ENCODE measurements around the gene FBN1. TPM values are rescaled to one million over a fixed set of nuclear protein-coding genes. Genes with fewer than 3 reads are reported as not detected.

Gene FBN1
- total RNA-seq, 1 donor from 2014 or later = 808 TPM

DNA sequence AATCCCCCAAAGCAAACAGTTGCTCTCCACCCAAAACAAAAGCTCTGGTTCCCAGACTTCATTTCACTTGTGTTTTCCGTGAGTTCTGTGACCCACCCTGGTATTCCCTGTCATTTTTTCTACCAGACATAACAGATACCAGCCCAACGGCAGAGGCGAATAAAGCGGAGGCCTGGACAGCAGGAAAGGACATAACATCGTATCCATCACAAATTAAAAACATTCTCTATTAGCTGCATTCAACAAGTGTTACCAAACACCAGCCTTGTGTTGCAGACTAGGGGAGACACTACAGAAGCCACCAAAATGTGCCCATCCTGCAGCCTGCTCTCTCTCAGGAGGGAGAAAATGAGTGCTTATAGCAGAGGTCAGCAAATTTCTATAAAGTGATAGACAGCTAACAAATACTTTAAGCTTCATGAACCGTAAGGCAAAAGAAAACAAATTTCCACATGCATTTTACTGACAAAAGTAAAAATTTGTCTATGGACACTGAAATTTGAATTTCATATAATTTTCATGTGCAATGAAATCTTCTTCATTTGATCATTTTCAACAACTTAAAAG, 7.1 kb upstream of the FBN1 start:
- no peak for DNase-seq (ENCODE audit: low read depth)

DNA sequence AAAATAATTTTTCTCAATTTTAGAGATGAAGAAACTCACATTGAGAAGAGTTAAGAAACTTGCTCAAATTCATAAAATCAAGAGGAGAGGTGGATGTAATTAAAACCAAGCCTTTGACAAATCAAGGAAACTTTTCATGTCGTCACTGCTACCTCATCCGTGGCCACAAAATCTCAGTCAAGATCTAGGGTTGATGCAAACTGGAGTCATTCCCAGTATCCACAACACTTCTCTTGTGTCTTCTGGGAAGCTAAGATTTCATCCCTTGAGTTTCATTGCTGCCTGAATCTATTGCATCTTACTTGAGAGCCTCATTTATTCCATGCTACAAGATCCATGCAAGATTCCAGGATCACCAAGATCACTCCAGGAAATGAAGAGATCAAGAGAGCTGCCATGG, 5.4 kb upstream of the FBN1 start:
- no peak for DNase-seq (ENCODE audit: low read depth)

DNA sequence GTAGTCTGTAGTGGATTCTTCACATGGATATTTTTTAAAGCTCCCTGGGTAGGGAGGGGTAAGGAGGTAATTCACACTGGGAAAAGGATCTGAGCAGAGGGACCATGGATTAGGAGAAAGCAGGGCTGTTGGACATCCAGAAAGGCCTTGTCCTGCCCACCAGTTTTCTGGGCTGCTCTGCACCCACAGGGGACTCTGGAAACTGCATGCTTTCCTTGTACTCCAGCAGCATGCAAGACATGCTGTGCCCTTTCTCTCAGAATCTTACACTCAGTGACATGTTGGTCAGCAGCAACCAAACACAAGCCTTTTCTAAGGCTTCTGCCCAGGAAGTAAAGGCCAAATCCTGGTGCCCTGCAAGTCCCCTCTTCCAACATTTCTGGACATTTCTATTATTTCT, 2.5 kb upstream of the FBN1 start:
- peak; percentile 38 for DNase-seq (ENCODE audit: low read depth)

DNA sequence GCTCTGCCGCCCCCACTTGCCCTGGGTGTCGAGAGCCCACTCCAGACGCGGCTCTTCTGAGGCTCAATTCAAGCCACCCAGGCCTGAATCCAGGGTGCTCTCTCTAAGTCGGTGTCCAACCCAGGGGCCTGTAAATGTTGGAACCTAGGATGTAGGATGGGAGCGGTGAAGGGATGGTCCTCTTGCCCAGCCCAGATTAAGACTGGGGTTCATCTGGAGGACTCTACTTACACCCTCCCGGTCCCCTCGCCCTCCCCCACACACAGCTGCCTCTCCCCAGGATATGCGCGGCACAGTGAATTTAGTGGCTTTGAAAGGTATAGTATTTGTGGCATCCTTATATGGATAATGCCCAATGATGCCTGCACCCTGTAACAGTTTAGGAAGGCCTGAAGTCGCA, 822 bp upstream of the FBN1 start:
- no peak for DNase-seq (ENCODE audit: low read depth)

DNA sequence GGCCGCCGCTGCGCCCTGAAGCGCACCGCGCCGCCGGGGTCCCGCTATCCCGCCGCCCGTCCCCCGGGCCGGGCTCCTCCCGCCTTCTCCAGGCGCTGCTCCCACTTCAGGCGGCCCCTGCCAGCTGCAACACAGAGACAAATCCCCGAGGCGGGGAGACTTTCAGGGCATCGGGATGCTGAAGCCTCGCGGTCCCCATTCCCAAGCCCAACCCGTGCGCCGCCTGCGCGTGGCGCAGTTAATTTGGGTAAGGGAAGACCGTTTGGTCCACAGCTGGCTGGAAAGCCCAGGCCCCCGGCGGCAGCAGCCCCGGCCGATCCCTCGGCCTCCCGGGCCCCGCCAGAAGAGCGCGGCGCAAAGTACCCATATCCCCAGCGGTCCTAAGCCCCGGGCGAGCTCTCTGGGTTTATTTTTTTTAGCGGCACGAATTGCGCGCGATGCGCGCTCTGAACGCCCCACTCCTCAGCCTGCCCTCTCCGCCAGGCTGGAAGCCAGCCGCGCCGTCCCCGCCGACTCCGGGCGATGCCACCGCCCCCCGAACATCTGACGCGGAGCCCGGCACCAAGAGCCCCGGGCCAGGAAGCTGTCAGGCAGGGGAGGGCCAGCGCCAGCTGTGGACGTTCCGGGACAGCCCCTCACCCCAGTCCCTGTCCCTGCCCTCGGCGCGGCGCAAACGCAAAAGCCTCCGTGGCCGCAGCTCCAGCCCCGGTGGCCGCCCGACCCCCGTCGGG, 517 bp downstream of the FBN1 start:
- DNase-seq (ENCODE audit: low read depth) = no peak

DNA sequence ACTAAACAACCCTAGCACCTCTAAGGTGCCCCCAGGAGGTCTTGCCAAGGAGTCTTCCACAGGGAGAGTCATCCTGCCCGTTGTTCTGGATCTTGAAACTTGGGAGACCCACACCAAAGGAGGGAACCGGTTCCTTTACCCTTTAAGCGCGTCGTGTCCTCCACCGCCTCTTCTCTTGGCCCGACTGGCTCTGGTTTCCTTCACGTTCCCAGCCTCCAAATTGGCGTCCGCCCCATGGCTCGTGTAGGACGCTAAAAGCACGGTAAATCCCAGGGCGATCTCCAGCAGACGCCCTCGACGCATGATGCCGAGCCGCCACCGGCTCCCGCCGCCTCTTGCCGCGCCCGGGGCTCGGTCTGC, 1.1 kb downstream of the FBN1 start:
- no peak for DNase-seq (ENCODE audit: low read depth)

DNA sequence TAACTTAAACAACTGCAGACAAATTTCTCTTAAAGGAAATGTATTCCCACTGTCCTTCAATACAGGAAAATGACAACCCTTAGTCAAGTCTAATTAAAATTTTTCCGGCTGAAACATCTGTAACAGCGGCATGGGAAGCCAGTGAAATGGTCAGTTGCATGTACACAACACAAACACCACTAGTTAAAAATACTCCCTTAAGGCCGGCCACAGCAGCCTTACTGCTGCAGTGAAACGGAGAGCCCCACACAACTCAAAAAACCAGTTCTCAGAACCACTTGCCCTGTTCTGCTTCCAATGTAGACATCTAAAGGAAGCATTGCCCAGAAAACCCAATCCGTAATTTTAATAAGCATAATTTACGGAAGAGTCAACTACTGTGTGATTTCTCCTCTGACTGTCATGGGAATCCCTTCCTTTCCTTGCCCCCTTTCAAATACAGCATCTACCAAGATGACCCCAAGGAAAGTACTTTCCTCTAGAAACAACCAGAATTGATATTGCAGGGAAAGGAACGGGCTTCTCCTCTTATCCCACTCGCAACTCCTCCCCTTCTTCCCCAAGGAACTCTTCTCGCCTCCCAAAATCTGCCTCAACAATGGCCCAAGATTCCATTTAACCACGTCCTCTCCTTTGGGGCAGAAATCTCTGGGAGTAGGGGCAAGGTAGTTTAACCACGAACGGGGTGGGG, 1.6 kb downstream of the FBN1 start:
- DNase-seq (ENCODE audit: low read depth) = no peak

DNA sequence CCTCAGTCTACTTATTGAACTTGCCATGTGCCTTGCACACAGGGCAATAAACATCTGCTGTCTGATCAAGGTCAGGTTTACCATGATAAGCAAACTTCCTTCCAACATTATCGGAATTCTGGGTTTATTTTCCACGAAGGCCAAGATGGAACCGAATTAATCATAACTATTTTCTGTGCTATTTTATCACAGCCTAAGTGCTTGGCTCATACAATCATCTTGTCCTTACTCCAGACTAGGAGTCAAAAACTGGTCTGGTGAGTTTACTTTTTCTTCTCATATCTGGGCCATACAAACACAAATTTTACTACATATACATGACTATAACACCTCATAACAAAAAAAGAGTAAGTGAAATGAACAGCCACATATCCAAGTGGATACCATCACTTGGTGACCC, 2.3 kb downstream of the FBN1 start:
- DNase-seq (ENCODE audit: low read depth) = no peak

DNA sequence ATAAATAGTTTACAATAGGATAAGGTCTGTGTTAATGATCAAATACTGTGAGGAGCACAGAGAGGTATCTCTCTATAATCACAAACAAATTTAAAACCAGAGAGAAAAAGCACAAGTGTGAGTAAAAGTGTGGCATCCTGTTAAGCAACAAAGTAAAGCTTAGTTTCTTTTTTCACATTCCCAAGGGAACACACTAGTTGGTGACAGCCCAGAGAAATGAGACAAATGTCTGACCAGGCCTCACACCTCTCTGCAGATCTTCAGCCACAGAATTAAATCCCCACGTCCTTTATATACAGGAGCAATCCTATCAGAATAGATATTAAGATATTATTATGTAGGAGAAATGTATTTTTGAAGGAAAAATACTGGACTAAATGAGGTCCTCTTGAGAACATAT, 2.7 kb downstream of the FBN1 start:
- no peak for DNase-seq (ENCODE audit: low read depth)

DNA sequence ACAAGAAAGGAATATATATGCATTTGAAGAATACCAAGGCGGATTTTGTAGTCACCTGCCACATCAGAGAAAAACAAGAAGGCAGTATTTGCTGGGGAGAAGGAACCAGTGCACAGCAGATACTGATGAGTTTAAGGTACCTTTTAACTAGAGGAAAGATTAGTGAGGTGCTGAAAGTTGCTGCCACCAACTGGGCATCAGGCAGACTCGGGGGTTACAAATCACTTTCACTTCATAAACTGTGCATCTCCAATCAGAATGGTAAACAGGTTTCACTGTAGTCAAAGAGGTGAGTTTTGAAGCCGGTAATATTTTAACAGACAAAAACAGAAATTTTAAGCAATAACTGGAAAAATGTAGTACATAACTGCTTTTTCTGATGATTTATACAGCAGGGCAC, 4.1 kb downstream of the FBN1 start:
- peak; percentile 54 for DNase-seq (ENCODE audit: low read depth)

DNA sequence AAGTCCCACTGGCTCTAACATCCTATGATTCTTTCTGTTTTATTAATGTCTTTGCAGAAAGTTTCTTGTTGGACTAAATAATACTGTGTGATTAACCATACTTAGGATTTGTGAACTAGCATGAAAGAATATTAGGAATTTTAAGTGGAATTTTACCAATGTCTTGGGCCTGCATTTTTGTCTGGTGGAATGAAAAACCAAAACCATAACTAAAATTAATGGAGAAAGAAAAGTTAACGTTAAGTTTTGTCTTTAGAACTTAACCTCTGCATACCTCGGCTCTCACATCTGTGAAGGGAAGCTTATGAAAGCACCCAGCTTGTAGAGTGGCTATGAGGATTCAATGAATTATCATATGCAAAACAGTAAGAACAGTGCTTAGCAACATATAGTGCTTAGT, 6.5 kb downstream of the FBN1 start:
- DNase-seq (ENCODE audit: low read depth) = no peak

DNA sequence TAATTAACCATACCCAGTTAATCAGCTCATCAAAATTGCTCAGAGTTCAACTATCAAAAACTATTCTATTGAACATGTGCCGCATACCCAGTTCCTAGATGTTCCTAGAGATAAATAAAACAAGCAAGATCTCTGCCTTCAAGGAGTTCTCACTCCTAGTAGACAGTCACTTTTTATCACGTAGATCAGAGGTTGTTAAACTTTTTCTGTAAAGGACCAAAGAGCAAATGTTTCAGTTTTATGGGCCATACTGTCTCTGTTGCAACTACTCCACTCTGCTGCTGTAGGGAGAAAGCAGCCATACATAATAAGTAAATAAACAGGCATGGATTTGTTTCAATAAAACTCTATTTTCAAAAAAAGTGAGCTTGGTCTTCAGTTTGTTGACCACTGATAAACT, 7.9 kb downstream of the FBN1 start:
- no peak for DNase-seq (ENCODE audit: low read depth)

DNA sequence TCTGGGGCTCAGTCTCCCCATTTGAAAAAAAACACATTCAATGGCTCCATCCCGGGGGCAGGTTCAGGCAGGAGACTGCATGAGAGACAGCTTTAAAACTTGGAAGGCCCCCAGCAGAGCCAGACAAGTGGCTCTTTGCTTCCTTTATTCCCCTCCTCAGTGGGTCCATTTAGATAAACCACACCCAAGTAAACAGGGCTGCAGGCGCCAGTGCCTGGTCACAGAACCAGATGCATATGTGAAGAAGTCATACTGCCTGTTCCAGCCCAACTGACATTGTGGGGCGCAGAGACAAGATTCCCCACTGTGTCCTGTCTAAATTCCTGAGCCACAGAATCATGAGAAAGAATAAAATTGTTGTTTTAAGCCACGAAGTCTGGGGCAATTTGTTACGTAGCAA, 9.0 kb downstream of the FBN1 start:
- DNase-seq (ENCODE audit: low read depth) = no peak

DNA sequence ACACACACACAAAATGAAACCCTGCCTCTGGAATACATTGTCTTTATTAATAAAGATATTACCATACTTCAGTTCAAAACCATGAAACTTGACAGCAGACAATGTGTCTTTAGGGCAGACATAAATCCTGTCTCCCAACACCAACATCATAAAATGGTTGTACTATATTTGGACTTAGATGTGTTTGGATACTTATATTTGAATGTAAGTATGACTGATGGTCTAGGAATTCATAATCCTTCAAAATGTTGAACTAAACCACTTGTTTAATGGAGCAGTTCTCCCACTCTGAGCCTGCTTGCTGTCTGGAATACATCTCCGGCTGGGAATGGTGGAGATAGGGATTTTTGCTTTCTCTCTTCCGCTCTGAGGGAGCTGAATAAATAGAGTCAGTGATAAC, 10.6 kb downstream of the FBN1 start:
- no peak for DNase-seq (ENCODE audit: low read depth)

DNA sequence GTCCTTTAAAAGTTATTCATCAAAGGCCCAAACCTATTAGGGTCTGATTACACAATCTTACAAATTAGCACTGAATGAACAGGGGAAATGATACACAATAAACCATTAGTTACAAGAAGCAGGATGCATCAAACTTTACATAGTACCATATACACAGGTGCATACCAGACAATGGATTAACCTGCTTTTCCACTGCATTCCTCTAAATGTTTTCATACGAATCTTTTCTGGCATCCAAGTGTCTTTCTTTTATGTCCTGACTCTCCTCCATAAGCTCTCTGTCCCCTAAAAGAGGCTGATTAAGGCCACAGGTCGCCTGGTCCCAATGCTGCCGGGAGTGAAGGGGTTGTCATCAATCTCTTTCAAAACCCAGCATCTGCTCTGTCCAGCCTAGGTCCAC, 11.4 kb downstream of the FBN1 start:
- DNase-seq (ENCODE audit: low read depth) = no peak

DNA sequence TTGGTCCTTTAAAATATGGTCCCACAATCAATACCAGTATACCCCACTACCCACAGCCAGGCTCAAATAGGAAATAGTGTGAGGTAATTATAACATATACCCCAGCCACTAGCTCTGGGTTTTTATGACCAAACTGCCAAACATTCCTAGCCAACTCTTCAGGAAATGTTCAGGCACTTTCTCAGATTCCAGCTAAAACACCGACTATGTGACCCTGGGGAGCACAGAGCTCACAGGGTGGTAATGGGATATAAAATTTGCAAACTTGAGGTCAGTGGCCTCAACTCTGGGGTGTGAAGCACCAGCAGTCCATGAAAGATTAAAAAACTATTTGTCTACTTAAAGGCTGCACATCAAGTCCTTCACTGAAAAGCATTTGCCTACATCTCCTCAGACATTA, 12.9 kb downstream of the FBN1 start:
- no peak for DNase-seq (ENCODE audit: low read depth)

DNA sequence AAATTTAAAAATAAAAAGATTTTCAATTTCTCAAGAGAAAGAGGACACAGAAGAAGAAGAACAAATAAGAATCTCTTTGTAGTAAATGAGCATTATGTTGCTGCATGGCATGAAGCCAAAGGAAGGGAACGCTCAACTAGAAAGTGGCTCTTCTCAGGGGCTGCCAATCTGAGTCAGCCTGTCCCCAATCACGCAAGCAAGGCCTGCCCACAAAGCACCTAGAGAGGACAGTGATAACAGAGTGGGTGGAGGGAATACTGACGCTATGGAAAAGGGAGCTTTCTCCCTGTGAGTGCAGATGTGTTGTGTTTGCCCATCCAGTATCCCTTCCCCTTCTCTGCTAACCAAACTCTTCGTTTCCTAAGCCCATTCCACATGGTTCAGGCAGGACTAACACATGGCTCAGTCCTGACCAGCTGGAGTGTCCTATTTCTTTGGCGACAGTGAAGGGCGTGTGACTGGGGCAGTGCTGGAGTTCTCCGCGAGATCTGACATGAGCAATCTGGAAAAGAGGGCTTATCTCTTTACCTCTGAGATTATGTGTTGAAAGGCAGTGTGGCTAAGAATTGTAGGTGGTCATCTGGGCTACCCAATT, 14.2 kb downstream of the FBN1 start:
- no peak for DNase-seq (ENCODE audit: low read depth)

DNA sequence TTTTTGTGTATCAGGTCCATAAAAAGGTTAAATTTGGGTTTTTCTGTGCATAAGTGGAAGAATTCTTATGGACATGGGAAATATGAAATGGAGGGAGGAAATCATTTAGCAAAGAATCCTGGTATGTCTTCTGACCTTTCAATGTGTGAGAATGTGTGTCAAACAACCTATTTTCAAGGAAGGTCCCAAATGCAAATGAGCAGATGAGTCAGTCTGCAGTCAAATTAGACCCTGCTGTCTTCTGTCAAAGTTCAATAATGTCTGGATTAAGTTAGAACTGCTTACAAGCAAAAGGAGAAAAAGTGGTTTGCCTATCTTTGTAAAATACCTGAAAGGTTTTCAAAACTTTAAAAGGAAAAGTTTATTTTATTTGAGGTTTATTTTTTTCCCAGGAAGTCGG, 15.3 kb downstream of the FBN1 start:
- DNase-seq (ENCODE audit: low read depth) = no peak

DNA sequence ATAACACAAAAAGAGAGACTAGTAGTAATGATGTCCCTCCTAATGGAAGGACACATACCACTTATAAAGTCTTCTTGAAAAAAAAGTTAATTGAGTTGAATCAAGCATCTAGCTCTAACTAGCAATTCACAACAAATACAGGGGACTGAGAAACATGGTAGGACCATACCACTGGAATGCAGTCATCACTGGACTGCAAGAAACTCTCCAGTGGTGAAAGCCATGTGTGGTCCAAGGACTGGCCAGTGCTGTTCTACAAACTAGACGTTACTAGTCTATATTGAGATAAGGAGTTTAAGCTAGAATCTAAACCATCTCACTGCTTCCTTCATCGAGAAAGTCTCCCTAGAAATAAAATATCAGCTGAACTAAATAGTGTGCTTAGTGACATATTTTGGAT, 16.7 kb downstream of the FBN1 start:
- DNase-seq (ENCODE audit: low read depth) = no peak

DNA sequence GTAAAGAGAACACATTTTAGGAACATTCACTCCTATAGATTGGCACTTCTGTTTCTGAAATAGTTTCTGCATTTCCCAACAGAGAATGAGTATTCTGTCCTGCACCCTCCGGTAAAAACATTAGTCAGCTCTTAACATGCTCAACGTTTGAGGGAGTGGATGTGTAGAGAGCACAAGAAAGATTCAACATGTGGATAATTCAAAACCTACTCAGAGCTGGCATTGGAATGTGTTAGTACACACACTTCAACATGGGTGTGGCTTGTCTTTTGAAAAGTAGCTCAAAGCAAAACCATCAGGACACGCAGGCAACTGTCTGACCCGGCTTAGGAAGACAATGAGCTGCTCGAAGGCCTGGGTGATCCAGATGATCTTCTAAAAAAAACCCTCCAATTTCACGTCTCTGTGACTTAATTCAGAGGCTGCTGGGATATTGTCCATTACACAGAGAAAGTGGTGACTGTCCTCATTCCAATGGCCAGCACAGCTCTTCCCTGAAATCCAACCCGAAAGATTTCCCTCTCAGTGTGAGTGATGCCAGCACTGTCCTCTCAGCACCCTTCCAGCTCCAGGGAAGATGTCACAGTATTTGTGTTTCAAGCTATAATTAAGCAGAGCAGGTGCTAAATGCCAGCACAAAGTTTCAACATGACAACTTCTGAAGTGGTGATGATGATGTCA, 18.1 kb downstream of the FBN1 start:
- peak; percentile 38 for DNase-seq (ENCODE audit: low read depth)

DNA sequence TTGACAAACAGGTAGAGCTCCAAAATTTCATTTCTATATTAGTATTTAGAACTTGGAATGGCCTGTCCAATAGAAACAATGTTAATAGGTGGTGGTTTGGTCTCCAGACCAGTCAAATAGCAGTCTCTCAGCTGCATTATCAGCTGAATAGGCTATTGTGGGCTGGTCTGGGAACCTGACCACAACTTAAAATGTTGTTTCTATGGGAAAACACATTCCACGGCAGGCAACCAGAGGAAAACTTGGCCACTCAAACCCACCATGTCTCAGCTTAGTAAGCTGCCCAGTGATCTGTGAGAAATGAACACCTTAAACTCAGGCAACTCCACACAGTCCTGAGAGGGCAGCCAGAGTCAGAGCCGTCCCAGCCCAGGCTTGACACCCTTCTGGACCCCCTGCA, 20.4 kb downstream of the FBN1 start:
- peak; percentile 87 for DNase-seq (ENCODE audit: low read depth)

DNA sequence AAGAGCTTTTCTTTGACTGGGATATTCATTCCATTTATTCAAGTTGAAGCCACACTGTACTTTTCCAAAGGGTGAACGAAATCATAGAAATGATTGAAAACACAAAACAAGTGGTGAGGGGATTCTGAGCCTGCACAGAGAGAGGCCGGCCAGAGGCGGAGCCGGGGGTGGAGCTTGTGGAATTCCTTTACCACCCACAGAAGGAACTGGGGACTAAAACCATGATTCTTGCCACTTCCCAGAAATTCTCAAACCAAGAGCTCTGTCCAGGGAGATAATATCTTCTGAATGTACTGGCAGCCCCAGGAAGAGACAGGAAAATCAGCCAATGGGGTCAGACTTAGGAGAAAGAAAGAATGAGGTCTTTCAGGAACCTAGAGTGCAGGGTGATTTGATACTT, 20.8 kb downstream of the FBN1 start:
- no peak for DNase-seq (ENCODE audit: low read depth)

DNA sequence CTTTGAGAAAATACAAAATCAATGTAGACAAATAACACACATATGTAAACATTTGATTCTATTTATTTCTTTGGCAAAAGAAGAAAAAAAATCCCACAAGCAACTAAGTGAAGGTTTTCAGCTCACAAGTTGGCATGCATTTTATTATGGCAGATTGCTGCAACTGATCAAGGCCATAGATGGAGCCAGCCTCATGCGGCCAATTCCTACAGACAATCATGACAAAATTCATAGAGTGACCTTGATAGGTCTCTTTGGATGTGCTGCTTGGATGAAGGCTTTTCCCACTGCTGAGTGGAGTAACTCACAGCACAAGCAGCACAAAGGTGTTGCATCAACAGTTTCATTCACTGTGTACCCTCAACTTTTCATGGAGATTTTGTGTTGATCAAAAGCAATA, 22.1 kb downstream of the FBN1 start:
- DNase-seq (ENCODE audit: low read depth) = no peak
